ENCODE measurements around the gene GABBR2.

Gene GABBR2

GRCh38 chr9:98455256-98456155 is 253.2 kb downstream of the GABBR2 start:
- H3K9me3 ChIP-seq (replicated peaks; ENCODE audit: insufficient read depth, low read length): no peaks in the 10 kb centered on the region
- H4K20me1 ChIP-seq (ENCODE audit: insufficient read depth, low read length): no peaks in the 10 kb centered on the region
- H3K27ac ChIP-seq (ENCODE audit: low read length): no peak overlapping the region
- DNase-seq: no peak
- H2AFZ ChIP-seq (ENCODE audit: low read length): no peak overlapping the region
- H3K4me2 ChIP-seq (ENCODE audit: low read depth, low read length): no peak overlapping the region
- no peak overlapping the region for H3K9ac ChIP-seq (ENCODE audit: low read length)
- no peaks in the 10 kb centered on the region for H3K36me3 ChIP-seq (replicated peaks; ENCODE audit: insufficient read depth, low read length)
- no peaks in the 10 kb centered on the region for H3K79me2 ChIP-seq (ENCODE audit: low read length)
- H3K9me2 ChIP-seq (replicated peaks; ENCODE audit: insufficient read depth, low read length): no peaks in the 10 kb centered on the region
- no peaks in the 10 kb centered on the region for H3K4me1 ChIP-seq (ENCODE audit: low read length)
- no peaks in the 10 kb centered on the region for H3F3A ChIP-seq (ENCODE audit: insufficient read depth, low read length)
- no peak for TF ChIP-seq CTCF (IDR thresholded peaks at IDR 0.05; ENCODE audit: low read length)
- no peak for TF ChIP-seq EZH2phosphoT487 (IDR thresholded peaks at IDR 0.05; ENCODE audit: low read length)
- TF ChIP-seq EZH2 (optimal IDR thresholded peaks at IDR 0.05; ENCODE audit: low read depth, low read length): no peak
- no peaks in the 10 kb centered on the region for H3K27me3 ChIP-seq (replicated peaks; ENCODE audit: insufficient read depth, low read length)
- H3K4me3 ChIP-seq (ENCODE audit: low read length): no peak overlapping the region

DNA sequence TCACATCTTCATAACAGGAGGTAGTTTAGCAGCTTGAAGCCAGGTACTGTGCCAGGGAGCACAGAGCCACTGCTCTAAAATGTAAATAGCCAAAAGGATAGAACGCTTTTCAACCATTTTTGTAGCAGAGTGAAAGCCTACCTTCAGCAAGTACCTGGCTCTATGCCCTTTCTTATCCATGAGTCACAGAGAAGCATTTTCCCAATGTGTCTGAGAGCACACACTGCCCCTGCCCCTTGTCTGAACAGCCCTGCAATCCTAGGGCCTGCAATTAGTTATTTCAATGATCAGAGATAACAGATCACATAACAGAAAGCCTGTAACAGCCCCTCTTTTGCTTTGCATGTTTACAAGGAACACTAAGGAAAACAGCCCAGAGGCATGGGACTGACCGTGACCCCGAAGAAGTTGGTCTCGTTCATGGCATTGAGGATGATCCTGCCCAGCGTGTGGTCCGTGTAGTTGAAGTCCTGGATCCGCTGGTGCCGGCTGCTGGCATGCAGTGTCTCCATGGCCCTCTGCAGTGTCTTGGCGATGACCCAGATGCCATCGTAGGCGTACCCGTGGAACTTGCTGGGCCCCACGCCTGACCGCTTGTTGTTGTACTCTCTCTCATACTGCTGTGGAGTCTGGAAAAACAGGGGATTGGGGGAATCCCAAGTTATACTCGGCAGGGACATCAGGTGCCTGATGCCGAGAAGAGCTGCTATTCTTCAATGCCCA is 255.0 kb downstream of the GABBR2 start:
- Histone ChIP-seq H3K9me2 (replicated peaks; ENCODE audit: insufficient read depth, low read length) (no peaks in the 10 kb centered on the region), H3K9me3 (replicated peaks; ENCODE audit: insufficient read depth, low read length) (no peaks in the 10 kb centered on the region), H3K36me3 (replicated peaks; ENCODE audit: insufficient read depth, low read length) (no peaks in the 10 kb centered on the region), H2AFZ (ENCODE audit: low read length) (no peak overlapping the region), H3K4me2 (ENCODE audit: low read depth, low read length) (no peak overlapping the region), H4K20me1 (ENCODE audit: insufficient read depth, low read length) (no peaks in the 10 kb centered on the region), H3K9ac (ENCODE audit: low read length) (no peak overlapping the region), H3K4me3 (ENCODE audit: low read length) (no peak overlapping the region), H3F3A (ENCODE audit: insufficient read depth, low read length) (no peaks in the 10 kb centered on the region), H3K27me3 (replicated peaks; ENCODE audit: insufficient read depth, low read length) (no peaks in the 10 kb centered on the region), H3K27ac (ENCODE audit: low read length) (no peak overlapping the region), H3K79me2 (ENCODE audit: low read length) (no peaks in the 10 kb centered on the region), H3K4me1 (ENCODE audit: low read length) (no peaks in the 10 kb centered on the region)
- TF ChIP-seq EZH2phosphoT487 (IDR thresholded peaks at IDR 0.05; ENCODE audit: low read length) (no peak), EZH2 (optimal IDR thresholded peaks at IDR 0.05; ENCODE audit: low read depth, low read length) (no peak), CTCF (IDR thresholded peaks at IDR 0.05; ENCODE audit: low read length) (no peak)
- DNase-seq: no peak

GRCh38 chr9:98451576-98451975 is 257.2 kb downstream of the GABBR2 start:
- Histone ChIP-seq H3K9me3 (replicated peaks; ENCODE audit: insufficient read depth, low read length) (no peaks in the 10 kb centered on the region), H3K27me3 (replicated peaks; ENCODE audit: insufficient read depth, low read length) (no peaks in the 10 kb centered on the region), H3K4me2 (ENCODE audit: low read depth, low read length) (no peak overlapping the region), H2AFZ (ENCODE audit: low read length) (no peak overlapping the region), H3K79me2 (ENCODE audit: low read length) (no peaks in the 10 kb centered on the region), H4K20me1 (ENCODE audit: insufficient read depth, low read length) (no peaks in the 10 kb centered on the region), H3K4me1 (ENCODE audit: low read length) (no peaks in the 10 kb centered on the region), H3K27ac (ENCODE audit: low read length) (no peak overlapping the region), H3K9me2 (replicated peaks; ENCODE audit: insufficient read depth, low read length) (no peaks in the 10 kb centered on the region), H3K9ac (ENCODE audit: low read length) (no peak overlapping the region), H3F3A (ENCODE audit: insufficient read depth, low read length) (no peaks in the 10 kb centered on the region), H3K4me3 (ENCODE audit: low read length) (no peak overlapping the region), H3K36me3 (replicated peaks; ENCODE audit: insufficient read depth, low read length) (no peaks in the 10 kb centered on the region)
- DNase-seq: no peak
- TF ChIP-seq EZH2phosphoT487 (IDR thresholded peaks at IDR 0.05; ENCODE audit: low read length): no peak
- no peak for TF ChIP-seq CTCF (IDR thresholded peaks at IDR 0.05; ENCODE audit: low read length)
- no peak for TF ChIP-seq EZH2 (optimal IDR thresholded peaks at IDR 0.05; ENCODE audit: low read depth, low read length)

Measured in MM.1S (cell line).